PC-9 (cell line): ENCODE results near the gene RAMP1.

ENCODE experiments used
- CTCF ChIP-seq: fragments of 200-600 bp; sonication (generic); conservative IDR thresholded peaks from 2 replicates; pipeline ENCODE4 v1.6.1; 2017; ENCODE audit warnings: mixed run types, antibody characterized with exemption, mild to moderate bottlenecking, moderate library complexity
- EZH2 ChIP-seq: fragments of 200-600 bp; sonication (generic); IDR thresholded peaks from 2 replicates; pipeline ENCODE4 v1.8.0; 2017; ENCODE audit warnings: antibody characterized with exemption, low read depth

GRCh38 chr2:237946423-237946822 is 87.0 kb downstream of the RAMP1 start:
- TF ChIP-seq CTCF (no peak), EZH2 (no peak)
